H54 (cell line): ENCODE results near the gene TFF3.

ENCODE experiments used
- DNase-seq: peaks from one replicate; pipeline ENCODE4 v3.0.0; 2011; ENCODE audit warnings: low spot score, mixed read lengths; ENCODE audit not compliant: insufficient read length
- FAIRE-seq: peaks from 3 replicates; lab custom pipeline; 2011; peaks lifted over from hg19 to GRCh38; lab: Jason Lieb, UNC
- POLR2A ChIP-seq: IDR thresholded peaks from 2 replicates; pipeline ENCODE4 v1.6.1; 2011; ENCODE audit warnings: low read depth, mild to moderate bottlenecking, low read length

TFF3 gene

DNA sequence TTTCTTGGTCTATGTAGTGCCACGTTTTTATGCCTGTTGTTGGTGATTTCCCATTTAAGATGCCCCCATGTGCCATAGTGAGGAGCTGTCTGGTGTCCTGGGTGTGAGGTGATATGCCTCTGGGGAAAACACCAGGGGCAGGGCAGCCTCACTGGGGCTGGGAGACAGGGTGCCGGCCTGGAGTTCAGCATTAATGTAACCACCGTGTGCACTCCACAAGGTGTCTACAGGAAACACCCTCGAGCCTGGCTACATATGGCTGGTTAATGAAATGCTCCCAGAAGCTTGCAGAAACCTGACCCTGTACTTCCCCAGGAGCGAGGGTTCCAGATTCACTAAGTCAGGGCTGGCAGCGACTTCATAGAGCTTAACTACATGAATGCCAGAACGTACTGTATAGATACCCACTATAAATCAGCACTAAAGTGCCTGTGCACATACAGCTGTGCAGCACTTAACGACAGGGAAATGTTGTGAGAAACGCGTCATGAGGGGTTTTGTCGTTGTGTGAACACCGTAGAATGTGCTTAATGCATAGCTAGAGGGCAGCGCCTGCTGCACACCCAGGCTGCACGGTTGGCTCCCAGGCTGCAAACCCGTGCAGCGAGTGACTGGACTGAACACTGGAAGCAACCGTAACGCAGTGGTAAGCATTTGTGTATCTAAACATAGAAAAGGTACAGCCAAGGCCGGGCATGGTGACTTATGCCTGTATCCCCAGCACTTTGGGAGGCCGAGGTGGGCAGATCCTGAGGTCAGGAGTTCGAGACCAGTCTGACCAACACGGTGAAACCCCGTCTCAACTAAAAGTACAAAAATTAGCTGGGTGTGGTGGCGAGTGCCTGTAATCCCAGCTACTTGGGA, 25.2 kb upstream of the TFF3 start:
- no peak for DNase-seq
- no peak for FAIRE-seq

DNA sequence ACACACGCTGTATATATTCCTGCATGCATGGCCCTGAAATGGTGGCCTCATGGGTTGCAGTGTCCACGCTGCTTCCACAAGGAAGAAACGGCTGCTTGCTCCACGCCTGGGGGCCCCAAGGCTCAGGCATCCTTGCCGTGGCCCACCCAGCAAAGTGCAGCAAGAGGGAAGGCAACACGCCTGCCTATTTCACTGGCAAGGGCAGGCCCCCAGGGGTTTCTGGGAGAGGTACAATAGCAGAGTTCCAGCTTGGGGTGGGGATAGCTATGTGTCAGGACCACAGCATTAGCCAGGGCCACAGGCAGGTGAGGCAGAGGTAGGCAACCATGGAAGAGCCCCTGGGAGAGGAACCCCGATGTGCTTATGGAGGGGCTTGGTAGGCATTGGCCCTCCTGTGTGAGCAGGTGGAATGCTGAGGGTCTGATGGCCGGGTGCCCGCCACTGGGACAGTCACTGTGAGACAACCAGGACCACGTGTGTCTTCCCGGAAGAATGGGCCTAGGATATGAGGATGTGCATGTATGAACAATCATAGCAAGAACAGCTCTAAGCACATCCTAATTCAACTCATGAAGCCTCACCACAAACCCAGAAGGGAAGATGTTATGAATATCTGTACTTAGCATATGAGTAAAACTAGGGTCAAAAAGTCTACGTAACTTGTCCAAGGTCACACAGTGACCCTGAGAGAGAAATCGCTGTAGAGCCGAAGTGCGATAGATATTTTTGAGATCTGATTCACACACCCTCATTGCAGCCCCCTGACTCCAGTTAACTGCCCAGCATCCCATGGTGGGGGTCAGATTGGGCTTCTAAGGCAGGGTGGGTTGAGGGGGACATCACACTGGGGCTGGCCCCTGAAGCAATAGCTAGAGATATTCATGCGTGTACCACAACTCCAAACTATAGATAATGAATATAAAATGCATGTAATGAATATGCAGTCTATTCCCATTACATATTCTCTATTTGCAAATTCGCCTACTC, 23.8 kb upstream of the TFF3 start:
- no peak for FAIRE-seq
- no peak for TF ChIP-seq POLR2A
- no peak for DNase-seq

More for the DNA sequence above, 25.2 kb upstream of the TFF3 start:
- TF ChIP-seq POLR2A, result no peak

DNA sequence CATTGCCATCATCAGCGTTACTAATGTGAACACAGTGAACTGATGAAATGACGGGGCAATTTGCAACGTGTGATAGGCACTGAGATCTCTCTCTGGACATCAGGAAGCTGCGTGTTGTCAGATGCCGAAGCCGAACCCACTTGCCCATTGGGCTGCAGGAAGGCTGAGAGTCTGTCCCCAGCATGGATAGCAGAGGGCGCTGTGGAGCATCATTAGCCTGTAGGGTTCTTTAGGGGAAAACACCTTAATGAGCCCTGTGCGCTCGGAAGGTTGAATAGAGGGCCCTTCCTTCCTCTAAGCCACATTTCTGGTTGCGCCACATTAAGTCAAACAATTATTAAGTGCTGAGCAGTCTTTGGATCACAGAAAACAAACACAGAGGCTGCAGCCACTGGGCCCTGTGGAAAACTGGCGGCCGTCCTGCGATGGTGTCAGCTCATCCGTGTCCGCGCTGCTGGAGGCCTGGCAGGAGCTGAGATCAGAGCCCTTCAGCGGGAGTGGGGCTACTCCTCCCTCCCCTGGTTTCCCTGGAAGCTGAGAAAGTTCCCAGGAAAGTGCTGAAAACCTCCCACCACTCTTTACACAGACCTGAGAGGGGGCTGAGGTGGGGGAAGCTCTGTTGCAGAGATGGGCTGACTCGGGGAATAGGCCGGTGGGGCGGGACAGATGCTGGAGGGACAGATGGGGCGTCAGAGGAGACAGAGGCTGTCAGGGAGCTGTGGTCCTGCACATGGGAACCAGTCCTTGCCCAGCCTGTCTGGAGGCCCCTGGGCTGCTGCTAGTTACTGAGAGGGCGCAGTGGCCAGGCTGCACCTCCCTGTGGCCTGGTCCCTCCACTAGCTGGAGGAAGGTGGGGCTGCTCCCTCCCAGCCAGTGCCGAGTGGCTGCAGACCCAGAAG, 22.9 kb upstream of the TFF3 start:
- DNase-seq (peak; percentile 34), FAIRE-seq (no peak)
- no peak for TF ChIP-seq POLR2A

DNA sequence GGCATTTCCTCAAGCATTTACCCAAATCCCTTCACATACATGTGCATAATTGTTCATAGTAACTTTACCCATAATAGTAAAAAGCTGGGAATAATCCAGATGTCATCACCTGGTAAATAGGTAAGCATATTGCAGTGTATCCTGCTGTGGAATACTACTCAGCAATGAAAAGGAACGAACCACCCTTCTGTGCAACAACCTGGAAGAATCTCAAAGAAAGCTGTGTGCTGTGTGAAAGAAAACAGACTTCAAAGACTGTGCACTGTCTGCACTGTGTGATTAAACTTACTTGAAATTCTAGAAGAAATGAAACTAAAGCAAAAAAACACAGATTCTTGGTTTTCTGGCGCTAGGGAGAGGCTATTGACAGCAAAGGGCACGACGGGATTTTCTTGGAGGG, 22.1 kb upstream of the TFF3 start:
- FAIRE-seq (no peak), DNase-seq (no peak)
- no peak for TF ChIP-seq POLR2A

DNA sequence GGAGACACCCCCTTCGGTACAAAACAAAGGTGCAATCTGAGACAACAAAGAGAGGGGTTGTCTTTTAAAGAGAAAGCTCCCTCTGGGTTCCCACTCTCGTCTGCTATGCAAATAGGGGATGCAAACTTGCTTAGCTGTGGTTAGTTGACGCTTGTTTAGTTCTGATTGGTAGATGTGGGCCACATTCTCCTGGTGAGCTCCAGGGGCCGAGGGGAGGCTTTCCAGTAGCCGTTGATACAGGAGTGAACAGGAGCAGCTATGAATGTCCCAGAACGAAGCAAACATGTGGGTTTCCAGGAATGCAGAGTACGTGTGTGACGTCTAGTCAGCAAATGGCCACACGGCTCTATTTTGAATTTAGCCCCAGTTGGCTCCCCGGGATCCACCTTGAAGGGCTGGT, 20.8 kb upstream of the TFF3 start:
- no peak for TF ChIP-seq POLR2A
- DNase-seq (no peak), FAIRE-seq (no peak)

DNA sequence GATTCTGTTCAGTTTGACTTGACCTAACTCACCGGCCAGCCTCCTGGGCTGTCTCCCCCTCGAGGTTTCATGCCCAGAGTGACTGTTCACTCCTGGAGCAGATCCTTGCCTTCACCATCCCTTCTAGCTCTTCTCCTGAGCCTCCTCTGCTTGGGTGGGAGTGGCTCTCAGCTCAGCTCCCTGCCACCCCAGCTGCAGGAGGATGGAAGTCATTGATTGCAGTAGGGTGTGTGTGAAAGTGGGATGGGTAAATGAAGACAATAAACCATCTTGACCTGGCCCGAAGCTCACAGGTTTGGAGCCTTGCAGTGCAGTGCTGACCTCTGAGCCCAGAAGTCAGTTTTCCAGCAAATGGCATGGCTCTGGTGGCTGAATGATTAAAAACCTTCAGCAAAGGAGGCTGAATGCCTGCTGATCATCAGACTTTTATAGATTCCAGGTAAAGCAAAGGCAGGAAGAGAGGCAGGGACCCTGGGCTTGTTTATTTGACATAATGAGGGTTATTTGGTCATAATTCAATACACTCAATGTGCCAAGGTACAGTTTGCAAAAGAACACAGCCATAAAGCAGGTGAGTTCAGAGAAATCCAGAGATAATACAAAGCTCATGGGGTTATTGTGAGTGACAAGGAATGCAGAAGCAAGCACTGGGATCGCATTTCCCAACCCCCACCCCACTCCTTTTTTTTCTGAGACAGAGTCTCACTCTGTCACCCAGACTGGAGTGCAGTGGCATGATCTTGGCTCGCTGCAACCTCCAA, 17.5 kb upstream of the TFF3 start:
- FAIRE-seq (no peak), DNase-seq (no peak)
- no peak for TF ChIP-seq POLR2A

DNA sequence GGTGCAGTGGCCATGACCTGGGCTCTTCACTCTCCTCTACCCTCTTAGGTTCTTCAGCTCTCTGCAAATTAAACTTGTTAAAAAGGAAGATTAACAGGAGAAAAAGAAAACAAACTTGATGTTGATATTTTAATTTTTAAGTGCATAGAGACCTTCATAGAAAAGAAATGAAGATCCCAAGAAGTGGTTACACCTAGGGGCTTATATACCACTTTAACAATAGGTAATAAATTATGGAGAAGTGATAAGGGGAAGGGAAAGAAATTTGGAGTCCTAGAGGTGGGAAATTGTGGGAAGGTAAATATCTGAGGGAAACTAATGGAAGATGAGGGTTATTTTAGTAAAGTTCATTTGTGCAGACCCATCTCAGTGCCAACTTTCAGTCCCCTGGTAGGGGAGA, 16.5 kb upstream of the TFF3 start:
- DNase-seq (no peak), FAIRE-seq (no peak)
- TF ChIP-seq POLR2A, result no peak

DNA sequence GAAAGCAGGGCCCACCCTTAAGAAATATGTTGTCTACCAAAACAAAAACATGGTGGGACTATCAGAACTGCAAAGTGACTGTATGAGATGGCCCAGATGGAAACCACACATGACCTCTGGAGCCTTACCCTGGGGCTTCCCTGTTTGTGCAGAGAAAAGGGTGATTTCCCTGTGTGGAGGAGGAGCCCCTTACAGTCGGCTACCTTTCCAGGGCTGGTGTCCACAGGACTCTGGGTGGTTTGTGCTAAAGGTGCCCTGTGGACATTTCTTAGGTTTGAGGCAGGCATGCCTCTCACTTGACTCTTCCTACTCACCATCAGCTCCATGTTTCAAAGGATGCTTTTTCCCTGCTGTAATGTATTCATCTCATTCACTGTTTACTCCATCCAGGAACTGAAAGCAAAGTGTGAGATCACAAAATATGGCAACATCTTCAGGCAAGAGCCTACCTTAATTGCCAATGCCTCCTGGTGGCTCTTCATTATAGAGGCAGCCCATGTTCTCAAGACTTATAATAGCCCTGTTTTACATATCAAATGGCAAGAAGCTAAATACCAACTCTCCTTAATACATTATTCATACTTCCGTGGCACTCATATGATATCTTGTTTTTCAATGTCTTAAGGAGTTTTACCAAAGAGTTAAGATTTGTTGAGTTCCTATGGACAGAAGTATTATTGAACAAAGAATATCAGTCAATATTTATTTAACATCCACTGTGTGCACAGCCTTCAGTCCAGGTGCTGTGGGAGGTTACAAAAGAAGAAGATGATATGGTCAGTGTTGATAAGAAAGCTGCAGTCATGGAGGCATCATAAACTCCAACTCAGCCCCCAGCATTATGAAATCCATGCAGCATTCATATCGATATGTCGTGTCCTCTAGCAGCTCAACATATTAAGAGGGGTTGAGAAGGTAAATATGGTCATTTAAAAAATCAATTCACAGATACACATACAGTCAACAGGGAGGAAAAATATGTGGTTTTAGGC, 15.5 kb upstream of the TFF3 start:
- TF ChIP-seq POLR2A, result no peak
- DNase-seq (no peak), FAIRE-seq (no peak)

DNA sequence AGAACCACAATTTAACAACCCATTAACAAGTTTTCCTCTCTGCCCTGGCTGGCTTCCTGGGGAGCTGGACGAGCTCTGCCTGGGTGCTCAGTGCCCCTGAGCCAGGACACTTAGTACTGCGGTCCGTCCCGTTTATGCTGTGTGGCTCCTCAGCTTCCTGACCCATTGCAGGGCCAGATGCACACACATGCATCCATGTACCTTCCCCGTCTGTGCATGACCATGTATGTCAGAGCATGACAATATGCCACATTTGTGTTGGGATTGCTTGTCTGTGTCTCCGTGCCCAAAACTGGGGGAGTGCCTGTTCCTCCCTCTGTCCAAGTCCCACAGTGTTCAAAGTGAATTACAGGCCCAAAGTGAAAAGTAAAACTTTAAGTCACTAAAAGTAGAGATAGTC, 9.7 kb upstream of the TFF3 start:
- no peak for TF ChIP-seq POLR2A
- DNase-seq (no peak), FAIRE-seq (no peak)

DNA sequence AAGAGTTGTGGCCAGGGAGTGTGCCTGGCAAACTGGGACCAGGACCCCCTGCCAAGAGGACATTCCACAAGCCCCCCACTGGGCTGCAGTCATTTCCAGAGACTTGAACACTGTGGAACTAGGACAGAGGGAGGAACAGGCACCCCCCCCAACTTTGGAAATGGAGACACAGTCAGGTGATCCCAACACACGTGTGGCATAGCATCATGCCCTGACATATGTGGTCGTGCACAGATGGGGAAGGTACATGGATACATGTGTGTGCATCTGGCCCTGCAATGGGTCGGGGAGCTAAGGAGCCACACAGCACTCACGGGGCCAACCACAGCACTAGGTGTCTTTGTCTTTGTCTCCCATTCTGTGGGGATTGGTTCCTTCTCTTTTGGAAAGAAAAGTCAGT, 6.6 kb upstream of the TFF3 start:
- DNase-seq (no peak), FAIRE-seq (no peak)
- no peak for TF ChIP-seq POLR2A

DNA sequence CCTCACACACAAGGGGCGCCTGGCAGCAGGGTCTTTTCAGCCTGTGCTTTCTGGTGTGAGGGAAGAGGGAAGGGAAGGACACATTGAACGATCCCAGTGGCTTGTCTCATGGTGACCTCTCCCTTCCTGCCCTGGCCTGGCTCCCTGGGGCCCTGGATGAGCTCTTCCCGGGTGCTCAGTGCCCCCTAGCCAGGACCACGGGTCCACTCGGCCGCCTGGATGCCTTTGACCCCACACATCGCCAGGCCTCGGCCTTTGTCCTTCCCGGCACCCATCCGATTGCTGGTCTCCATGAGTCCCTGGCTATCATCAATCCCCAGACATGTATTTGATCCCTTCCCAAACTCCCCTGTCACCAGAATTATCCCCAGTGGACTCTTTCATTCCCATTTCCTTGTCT, 6.0 kb upstream of the TFF3 start:
- no peak for FAIRE-seq

More for the DNA sequence above, 6.0 kb upstream of the TFF3 start:
- TF ChIP-seq POLR2A, result no peak
- no peak for DNase-seq
